Placental pericyte (primary cell): Measurements from ENCODE around the gene ZNF862. TPM values are rescaled to one million over a fixed set of nuclear protein-coding genes. Genes with fewer than 3 reads are reported as not detected.

ENCODE experiments used
- small RNA-seq: library from RNA; depleted of rRNA; stranded (forward); fragments of <200 nt; gene quantifications from one replicate; pipeline ENCODE3, GENCODE V24; 2012; ENCODE audit warnings: low replicate concordance
- total RNA-seq: library from RNA; depleted of rRNA; stranded (reverse); fragments of >200 nt; gene quantifications from 2 replicates; pipeline ENCODE4 v1.2.3, GENCODE V29; 2012

Gene ZNF862
- total RNA-seq: 4.3 and 8.1 TPM in 2 replicates

GRCh38 chr7:149838224-149838991 lies at the start of gene ZNF862:
ZNF862 (plus strand) TSS chr7:149838375; CDS start chr7:149838612, 237 bp downstream.

GRCh38 chr7:149873074-149873969 lies 35.1 kb downstream of the ZNF862 start, which contains the start of gene ATP6V0E2:
ATP6V0E2 (plus strand) TSS chr7:149873969; CDS start chr7:149874066, 97 bp downstream.

Small RNA genes lying within 50 kb of the gene (small RNA-seq; reads per million reads assigned to genes)
- not detected for gene AC093458.1

Other genes starting within 250 kb of the ZNF862 start
- gene ZNF467, start 64.8 kb upstream of the ZNF862 start, total RNA-seq: 0.72 and 4.8 TPM in 2 replicates
- gene ATP6V0E2, start 35.6 kb downstream of the ZNF862 start, total RNA-seq: 15.8 and 20.9 TPM in 2 replicates